ENCODE results near the gene LAMC2.

DNA sequence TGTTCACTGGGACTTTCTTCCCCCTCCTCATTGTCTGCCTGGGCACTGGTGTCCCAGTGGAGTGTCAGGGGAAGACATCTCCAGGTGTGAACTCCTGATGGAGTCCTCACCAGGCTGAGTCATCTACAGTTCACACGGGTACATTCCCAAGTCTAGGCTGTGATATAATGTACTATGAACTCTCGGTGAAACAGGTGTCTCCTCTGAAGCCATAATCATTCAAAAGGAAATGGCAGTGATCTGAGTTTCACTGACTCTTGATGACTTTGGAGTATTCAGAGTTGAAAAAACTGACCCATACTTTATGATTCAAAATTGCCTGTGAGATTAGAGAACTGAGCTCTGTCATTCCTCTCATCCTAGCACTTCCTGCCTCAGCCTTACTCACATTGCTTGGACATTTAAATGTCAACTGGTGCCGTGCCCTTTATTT, 9.1 kb downstream of the LAMC2 start:
- TF ChIP-seq, protein P1, sequence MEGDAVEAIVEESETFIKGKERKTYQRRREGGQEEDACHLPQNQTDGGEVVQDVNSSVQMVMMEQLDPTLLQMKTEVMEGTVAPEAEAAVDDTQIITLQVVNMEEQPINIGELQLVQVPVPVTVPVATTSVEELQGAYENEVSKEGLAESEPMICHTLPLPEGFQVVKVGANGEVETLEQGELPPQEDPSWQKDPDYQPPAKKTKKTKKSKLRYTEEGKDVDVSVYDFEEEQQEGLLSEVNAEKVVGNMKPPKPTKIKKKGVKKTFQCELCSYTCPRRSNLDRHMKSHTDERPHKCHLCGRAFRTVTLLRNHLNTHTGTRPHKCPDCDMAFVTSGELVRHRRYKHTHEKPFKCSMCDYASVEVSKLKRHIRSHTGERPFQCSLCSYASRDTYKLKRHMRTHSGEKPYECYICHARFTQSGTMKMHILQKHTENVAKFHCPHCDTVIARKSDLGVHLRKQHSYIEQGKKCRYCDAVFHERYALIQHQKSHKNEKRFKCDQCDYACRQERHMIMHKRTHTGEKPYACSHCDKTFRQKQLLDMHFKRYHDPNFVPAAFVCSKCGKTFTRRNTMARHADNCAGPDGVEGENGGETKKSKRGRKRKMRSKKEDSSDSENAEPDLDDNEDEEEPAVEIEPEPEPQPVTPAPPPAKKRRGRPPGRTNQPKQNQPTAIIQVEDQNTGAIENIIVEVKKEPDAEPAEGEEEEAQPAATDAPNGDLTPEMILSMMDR (IDR thresholded peaks at IDR 0.05): no peak
- no peak for TF ChIP-seq POLR2A (IDR thresholded peaks at IDR 0.05)

Measured in esophagus squamous epithelium (tissue), 4 donors.